ENCODE results near the gene CCL24.
"Not testable (repeated sequence)": the region's sequence is repeated elsewhere in the genome, so short reads cannot be mapped to it uniquely, and the experiment has no call there.

The CCL24 gene

DNA sequence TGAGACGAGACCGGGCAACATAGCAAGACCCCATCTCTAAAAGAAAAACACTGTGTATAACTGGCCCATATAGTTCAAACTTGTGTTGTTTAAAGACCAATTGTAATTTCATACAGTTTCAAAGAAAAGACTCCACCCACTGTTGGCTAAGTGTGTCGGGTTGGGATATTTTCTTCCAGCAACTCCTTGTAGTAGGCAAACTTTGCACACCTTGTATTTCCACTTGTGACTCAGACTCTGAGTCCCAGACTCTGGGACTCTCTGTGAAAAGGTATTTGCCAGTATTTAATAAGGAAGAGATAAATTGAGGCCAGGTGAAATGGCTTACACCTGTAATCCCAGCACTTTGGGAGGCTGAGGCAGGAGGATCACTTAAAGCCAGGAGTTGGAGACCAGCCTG is 36.0 kb upstream of the CCL24 start:
- no peak for DNase-seq (ENCODE audit: low read depth, low spot score)
- ChIA-PET POLR2A (interaction anchor here (0.5 kb wide), 1 partner anchor 176 kb away, joined by 4 read pairs; no protein-coding TSS in a partner anchor), CTCF (no interaction called here)
- TF ChIP-seq, protein P1, sequence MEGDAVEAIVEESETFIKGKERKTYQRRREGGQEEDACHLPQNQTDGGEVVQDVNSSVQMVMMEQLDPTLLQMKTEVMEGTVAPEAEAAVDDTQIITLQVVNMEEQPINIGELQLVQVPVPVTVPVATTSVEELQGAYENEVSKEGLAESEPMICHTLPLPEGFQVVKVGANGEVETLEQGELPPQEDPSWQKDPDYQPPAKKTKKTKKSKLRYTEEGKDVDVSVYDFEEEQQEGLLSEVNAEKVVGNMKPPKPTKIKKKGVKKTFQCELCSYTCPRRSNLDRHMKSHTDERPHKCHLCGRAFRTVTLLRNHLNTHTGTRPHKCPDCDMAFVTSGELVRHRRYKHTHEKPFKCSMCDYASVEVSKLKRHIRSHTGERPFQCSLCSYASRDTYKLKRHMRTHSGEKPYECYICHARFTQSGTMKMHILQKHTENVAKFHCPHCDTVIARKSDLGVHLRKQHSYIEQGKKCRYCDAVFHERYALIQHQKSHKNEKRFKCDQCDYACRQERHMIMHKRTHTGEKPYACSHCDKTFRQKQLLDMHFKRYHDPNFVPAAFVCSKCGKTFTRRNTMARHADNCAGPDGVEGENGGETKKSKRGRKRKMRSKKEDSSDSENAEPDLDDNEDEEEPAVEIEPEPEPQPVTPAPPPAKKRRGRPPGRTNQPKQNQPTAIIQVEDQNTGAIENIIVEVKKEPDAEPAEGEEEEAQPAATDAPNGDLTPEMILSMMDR (IDR thresholded peaks at IDR 0.05; ENCODE audit: insufficient read depth, low read length, missing control alignments): no peak
- no peak overlapping the region for H3K4me3 ChIP-seq (ENCODE audit: low read depth, low read length)

DNA sequence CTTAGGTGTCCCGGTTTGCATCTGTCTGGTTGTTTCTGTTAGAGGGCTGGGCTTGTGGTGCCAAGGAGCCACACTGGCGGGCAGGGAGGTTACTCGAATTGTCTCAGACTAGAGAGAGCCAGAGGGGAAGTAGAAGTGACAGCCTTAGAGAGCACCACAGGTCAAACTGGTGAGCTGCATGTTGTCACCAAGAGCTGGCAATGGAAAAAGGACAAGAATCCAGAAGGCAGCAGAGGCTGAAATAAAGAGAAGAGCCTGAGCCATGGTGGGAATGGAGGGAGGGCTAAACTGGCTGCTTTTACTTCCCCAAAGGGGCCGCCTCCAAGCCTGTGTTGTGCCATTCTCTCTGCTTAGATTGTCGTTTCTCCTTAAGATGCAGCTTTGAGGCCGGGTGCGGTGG is 34.1 kb upstream of the CCL24 start:
- ChIA-PET POLR2A (no interaction called here), CTCF (no interaction called here)
- TF ChIP-seq, protein P1 (IDR thresholded peaks at IDR 0.05; ENCODE audit: insufficient read depth, low read length, missing control alignments): no peak
- no peak overlapping the region for H3K4me3 ChIP-seq (ENCODE audit: low read depth, low read length)
- DNase-seq (ENCODE audit: low read depth, low spot score): no peak

DNA sequence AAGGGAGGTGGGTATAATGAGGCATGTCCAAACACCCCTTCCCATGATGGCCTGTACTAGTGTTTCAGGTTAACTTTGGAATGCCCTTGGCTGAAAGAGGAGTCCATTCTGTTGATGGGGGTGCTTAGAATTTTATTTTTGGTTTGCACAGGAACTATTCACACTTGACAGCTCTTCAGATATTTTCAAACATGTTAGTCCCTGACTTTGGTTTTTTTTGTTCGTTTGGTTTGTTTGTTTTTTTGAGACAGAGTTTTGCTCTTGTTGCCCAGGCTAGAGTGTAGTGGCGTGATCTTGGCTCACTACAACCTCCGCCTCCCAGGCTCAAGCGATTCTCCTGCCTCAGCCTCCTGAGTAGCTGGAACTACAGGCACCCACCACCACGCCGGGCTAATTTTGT is 31.5 kb upstream of the CCL24 start:
- H3K4me3 ChIP-seq (ENCODE audit: low read depth, low read length); CTCF ChIA-PET; DNase-seq (ENCODE audit: low read depth, low spot score): not testable (repeated sequence)
- POLR2A ChIA-PET: interaction anchor here (0.6 kb wide), 1 partner anchor 136 kb away, joined by 3 read pairs; no protein-coding TSS in a partner anchor

DNA sequence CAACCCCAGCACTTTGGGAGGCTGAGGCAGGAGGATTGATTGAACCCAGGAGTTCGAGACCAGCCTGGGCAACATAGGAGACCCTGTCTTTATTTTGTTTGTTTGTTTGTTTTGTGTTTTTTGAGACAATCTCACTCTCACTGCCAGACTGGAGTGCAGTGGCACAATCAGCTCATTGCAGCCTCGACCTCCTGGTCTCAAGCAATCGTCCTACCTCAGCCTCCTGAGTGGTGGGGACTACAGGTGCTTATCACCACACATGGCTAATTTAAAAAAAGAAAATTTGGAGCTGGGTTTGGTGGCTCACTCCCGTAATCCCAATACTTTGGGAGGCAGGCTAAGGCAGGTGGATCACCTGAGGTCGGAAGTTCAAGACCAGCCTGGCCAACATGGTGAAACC is 30.6 kb upstream of the CCL24 start:
- TF ChIP-seq, protein P1 (IDR thresholded peaks at IDR 0.05; ENCODE audit: insufficient read depth, low read length, missing control alignments): no peak
- no peak for DNase-seq (ENCODE audit: low read depth, low spot score)
- H3K4me3 ChIP-seq (ENCODE audit: low read depth, low read length): no peak overlapping the region
- POLR2A ChIA-PET: no interaction called here
- CTCF ChIA-PET: no interaction called here

DNA sequence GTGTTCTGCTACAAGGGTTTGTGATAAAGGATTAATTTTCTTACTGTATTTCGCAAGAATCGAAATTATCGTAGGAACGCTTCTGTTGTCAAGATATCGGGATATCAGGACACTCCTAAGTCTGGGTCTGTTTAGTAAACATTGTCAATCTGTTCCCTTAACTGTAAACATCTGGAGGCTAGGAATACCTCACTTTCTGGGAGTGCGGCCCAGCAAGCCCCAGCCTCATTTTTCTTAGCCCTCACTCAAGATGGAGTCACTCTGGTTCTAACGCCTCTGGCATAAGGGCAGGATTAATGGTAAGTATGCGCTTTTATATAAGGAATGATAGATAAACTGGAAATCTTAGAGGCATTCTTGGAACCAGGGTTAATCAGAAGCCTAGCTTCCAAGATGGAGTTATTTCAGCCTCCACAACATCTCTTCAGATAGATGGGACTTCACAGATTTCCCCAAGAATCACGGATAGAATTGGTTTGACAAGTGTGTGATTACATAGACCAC is 30.1 kb upstream of the CCL24 start:
- CTCF ChIA-PET: interaction anchor here (1.2 kb wide), 1 partner anchor 23 kb away, joined by 3 read pairs; no protein-coding TSS in a partner anchor

DNA sequence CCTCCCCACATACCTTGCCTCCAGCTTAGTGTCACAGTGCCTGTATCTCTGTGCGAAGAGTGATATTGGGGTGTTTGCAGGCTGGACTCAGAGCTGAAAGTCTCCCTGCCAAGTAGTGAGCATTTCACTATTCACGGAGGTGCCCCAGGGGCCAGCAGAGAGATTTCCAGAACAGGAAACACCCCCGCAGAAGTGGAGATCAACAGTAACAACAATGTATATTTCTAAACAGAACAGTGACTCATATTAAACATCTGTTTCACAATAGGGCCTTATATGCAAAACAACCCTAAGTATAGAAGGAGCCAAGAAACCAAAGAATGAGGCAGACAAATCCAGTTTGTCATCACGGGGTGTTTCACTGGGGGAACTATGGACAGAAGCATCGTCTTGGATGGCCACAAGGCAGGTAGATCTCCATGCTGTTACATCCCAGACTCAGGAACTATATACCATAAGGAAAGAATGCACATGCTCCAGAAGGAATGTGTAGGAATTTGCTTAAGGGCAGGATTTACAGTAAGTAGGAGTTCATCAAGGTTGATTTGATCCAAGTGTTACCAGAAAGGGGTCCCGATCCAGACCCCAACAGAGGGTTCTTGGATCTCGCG is 29.3 kb upstream of the CCL24 start:
- ChIA-PET CTCF (interaction anchor here (1.1 to 1.2 kb wide), 2 partner anchors 23 to 24 kb away, joined by 3 read pairs; no protein-coding TSS in a partner anchor), POLR2A (interaction anchor here (0.7 kb wide), 1 partner anchor 12 kb away, joined by 6 read pairs; no protein-coding TSS in a partner anchor)
- TF ChIP-seq, protein P1 (IDR thresholded peaks at IDR 0.05; ENCODE audit: insufficient read depth, low read length, missing control alignments): no peak
- peak; percentile 42 for DNase-seq (ENCODE audit: low read depth, low spot score)
- no peak overlapping the region for H3K4me3 ChIP-seq (ENCODE audit: low read depth, low read length)

More for the DNA sequence above, 30.1 kb upstream of the CCL24 start:
- POLR2A ChIA-PET: no interaction called here
- no peak for DNase-seq (ENCODE audit: low read depth, low spot score)
- TF ChIP-seq, protein P1 (IDR thresholded peaks at IDR 0.05; ENCODE audit: insufficient read depth, low read length, missing control alignments): no peak
- no peak overlapping the region for H3K4me3 ChIP-seq (ENCODE audit: low read depth, low read length)

DNA sequence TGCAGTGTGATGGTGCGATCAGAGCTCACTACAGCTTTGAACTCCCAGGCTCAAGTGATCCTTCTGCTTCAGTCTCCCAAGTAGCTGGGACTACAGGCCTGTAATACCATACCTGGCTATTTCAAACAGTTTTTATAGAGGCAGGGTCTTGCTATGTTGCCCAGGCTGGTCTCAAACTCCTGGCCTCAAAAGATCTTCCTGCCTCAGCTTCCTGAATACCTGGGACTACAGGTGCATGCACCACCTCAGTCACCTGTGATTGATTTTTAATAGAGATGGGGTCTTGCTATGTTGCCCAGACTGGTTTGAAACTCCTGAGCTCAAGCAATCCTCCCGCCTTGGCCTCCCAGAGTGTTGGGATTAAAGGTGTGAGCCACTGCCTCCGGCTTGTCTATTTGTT is 26.4 kb upstream of the CCL24 start:
- no peak for DNase-seq (ENCODE audit: low read depth, low spot score)
- H3K4me3 ChIP-seq (ENCODE audit: low read depth, low read length): no peak overlapping the region
- TF ChIP-seq, protein P1 (IDR thresholded peaks at IDR 0.05; ENCODE audit: insufficient read depth, low read length, missing control alignments): no peak
- ChIA-PET POLR2A (no interaction called here), CTCF (no interaction called here)

DNA sequence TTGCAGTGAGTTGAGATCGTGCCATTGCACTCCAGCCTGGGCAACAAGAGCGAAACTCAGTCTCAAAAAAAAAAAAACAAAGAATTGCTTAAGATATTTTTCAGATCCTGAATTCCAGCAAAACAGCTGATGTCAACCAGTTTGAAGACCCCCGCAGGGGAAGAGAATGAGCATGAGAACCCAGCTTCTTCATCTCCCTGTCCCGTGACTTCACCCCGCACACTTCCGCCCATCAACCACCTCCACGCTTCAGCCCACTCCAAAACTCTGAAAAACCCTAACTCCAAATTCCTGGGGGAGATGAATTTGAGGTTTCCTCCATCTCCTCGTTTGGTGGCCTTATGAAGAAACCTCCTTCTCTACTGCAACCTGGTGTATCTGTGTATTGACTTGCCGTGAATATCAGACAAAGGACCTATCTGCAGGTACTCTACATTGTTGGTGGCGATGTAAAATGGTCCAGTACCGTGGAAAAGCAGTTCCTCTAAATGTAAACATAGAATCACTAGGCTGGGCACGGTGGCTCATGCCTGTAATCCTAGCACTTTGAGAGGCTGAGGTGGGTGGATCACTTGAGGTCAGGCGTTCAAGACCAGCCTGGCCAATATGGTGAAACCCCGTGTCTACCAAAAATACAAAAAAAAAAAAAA is 24.8 kb upstream of the CCL24 start:
- H3K4me3 ChIP-seq (ENCODE audit: low read depth, low read length); DNase-seq (ENCODE audit: low read depth, low spot score); POLR2A ChIA-PET: not testable (repeated sequence)
- CTCF ChIA-PET: interaction anchor here (0.6 kb wide), 1 partner anchor 10 kb away, joined by 3 read pairs; no protein-coding TSS in a partner anchor

Data from AG04449 (cell line).